HEK293 (cell line): ENCODE results near the gene NANOS2.

Experiments
- CTCF ChIP-seq: fragments of 450-650 bp; formaldehyde crosslinking; IDR thresholded peaks from 2 replicates; pipeline ENCODE4 v1.5.1; 2016; ENCODE audit warnings: missing biosample characterization, missing genetic modification characterization
- TCF7L2 ChIP-seq: IDR thresholded peaks from 2 replicates; pipeline ENCODE4 v1.6.1; 2011; ENCODE audit warnings: low read depth, mild to moderate bottlenecking, inconsistent platforms, low read length, moderate library complexity, borderline replicate concordance
- ZSCAN4 ChIP-seq: fragments of 450-650 bp; formaldehyde crosslinking; IDR thresholded peaks from 2 replicates; pipeline ENCODE4 v1.5.1; 2017; ENCODE audit warnings: missing biosample characterization, missing genetic modification characterization

GRCh38 chr19:45870798-45871197, 43.8 kb downstream of the NANOS2 start:
- TF ChIP-seq CTCF (tag by site-specific recombination) (no peak), ZSCAN4 (no peak), TCF7L2 (no peak)
